ENCODE measurements around the gene C17orf78.
"Not testable (repeated sequence)": the region's sequence is repeated elsewhere in the genome, so short reads cannot be mapped to it uniquely, and the experiment has no call there.

Gene C17orf78

DNA sequence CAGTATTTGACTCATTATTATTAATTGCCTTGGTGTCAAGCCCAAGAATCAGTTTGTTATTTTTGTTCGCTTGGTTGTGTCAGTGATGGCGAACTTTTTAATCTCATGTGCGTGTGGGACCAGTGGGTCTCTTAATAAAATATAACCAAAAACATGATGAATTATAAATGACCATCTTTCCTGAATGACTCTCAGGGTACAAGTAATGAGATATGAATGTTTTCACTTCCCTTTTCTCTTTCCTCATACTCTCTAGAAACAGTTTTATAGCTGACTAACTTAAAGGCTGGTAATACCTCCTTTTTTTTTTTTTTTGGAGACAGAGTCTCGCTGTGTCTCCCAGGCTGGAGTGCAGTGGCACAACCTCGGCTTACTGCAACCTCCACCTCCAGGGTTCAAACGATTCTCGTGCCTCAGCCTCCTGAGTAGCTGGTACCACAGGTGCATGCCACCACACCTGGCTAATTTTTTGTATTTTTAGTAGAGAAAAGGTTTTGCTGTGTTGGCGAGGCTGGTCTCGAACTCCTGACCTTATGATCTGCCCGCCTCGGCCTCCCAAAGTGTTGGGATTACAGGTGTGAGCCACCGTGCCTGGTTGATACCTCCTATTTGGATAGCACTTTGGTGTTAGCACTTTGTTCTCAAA, 65.7 kb downstream of the C17orf78 start:
- ATAC-seq, result not testable (repeated sequence)

Data from activated CD4-positive, CD25-positive, alpha-beta regulatory T cell treated with anti-CD3 and anti-CD28 coated beads, Interleukin-2, amount 50 U/mL, for 24 hours (primary cell).